Neutrophil (primary cell): ENCODE results near the gene RFTN1.

Experiments
- H3K27ac ChIP-seq: fragments of 200-600 bp; sonication (generic); 2 replicates; pipeline ENCODE4 v1.5.1; 2016; ENCODE audit warnings: mild to moderate bottlenecking, moderate library complexity
- H3K27me3 ChIP-seq: fragments of 200-600 bp; sonication (generic); 2 replicates; pipeline ENCODE4 v1.6.0; 2016; ENCODE audit warnings: mild to moderate bottlenecking
- H3K36me3 ChIP-seq: fragments of 200-600 bp; sonication (generic); 2 replicates; pipeline ENCODE4 v1.5.1; 2017
- H3K4me1 ChIP-seq, 2 experiments: fragments of 200-600 bp in 1 of 2; sonication (generic) in 1 of 2; 1 replicate in 1 of 2; 2 replicates in 1 of 2; pipeline versions ENCODE4 v1.5.1 to v1.6.1; 2013 to 2016; ENCODE audit warnings: low read depth in 1 of 2, low read length in 1 of 2, mild to moderate bottlenecking in 1 of 2, moderate library complexity in 1 of 2; ENCODE audit not compliant: control insufficient read depth in 1 of 2, insufficient read depth in 1 of 2
- H3K4me3 ChIP-seq, 2 experiments: fragments of 200-600 bp in 1 of 2; sonication (generic) in 1 of 2; 1 replicate in 1 of 2; 2 replicates in 1 of 2; pipeline ENCODE4 v1.5.1; 2013 to 2016; ENCODE audit warnings: low read depth in 1 of 2, low read length in 1 of 2, mild to moderate bottlenecking in 1 of 2, moderate library complexity in 1 of 2
- H3K9me3 ChIP-seq: fragments of 200-600 bp; sonication (generic); 2 replicates; pipeline ENCODE4 v1.5.1; 2016
- TF ChIP-seq, protein P1 (sequence below): fragments of 200-600 bp; sonication (generic); IDR thresholded peaks from 2 replicates; pipeline ENCODE4 v1.5.1; 2016; ENCODE audit warnings: antibody characterized with exemption

The RFTN1 gene

DNA sequence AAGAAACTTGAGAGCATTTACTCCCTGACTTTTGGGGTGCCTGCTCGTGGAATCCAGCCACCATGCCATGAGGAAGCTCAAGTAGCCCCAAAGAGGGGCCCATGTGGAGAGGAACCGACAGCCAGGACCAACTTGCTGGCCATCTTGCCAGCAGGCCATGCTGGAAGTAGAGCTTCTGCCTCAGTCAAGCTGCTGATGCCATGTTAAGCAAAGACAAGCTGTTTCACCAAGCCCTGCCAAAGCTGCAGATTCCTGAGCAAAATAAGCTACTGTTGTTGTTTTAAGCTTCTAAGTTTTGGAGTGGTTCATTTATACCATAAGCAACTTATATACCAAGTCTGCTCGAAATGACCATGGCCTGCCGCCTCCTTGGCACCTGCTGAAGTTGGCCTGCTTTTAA lies 14.1 kb downstream of the RFTN1 start:
- TF ChIP-seq, protein P1, sequence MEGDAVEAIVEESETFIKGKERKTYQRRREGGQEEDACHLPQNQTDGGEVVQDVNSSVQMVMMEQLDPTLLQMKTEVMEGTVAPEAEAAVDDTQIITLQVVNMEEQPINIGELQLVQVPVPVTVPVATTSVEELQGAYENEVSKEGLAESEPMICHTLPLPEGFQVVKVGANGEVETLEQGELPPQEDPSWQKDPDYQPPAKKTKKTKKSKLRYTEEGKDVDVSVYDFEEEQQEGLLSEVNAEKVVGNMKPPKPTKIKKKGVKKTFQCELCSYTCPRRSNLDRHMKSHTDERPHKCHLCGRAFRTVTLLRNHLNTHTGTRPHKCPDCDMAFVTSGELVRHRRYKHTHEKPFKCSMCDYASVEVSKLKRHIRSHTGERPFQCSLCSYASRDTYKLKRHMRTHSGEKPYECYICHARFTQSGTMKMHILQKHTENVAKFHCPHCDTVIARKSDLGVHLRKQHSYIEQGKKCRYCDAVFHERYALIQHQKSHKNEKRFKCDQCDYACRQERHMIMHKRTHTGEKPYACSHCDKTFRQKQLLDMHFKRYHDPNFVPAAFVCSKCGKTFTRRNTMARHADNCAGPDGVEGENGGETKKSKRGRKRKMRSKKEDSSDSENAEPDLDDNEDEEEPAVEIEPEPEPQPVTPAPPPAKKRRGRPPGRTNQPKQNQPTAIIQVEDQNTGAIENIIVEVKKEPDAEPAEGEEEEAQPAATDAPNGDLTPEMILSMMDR, result no peak
- Histone ChIP-seq H3K36me3 (no peaks in the 10 kb centered on the region), H3K4me1 (peaks cover 5 to 34% of the 10 kb centered on the region in 2 experiments), H3K27me3 (no peaks in the 10 kb centered on the region), H3K4me3 (no peak overlapping the region), H3K9me3 (no peaks in the 10 kb centered on the region), H3K27ac (no peak overlapping the region)

DNA sequence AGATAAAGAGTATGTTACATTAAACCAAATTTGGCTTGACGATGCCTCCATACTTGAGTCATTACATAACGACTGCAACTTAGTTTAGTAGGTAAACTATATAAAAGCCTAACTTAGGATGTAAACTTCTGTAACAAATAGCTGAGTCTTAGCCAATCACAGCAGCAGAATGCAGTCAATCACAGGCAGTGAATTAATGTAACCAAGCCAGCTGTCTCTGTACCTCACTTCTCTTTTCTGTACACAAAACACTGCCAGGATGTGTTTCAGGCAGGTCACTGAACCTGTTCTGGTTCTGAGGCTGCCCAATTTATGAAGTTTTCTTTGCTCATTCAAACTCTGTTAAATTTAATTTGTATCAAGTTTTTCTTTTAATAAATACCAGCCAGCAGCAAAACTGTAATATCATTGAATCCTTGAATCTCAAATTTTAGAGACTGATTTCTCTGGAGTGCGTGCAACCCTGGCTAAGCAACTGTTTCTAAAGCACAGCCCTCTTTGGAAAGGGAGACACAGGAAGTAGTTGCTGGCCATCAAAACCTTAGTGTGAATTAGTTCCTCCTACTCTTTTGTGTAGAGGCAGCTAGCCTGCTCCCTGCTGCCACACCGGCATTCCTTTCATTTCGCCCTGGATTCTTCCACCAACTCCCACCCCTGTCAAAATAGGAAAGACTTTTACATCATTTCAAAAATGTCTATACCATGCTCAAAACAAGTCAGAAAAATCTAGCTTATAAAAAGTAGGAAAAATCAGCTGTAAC lies 15.2 kb downstream of the RFTN1 start:
- Histone ChIP-seq H3K4me1 (peaks cover 3 to 30% of the 10 kb centered on the region in 2 experiments), H3K36me3 (no peaks in the 10 kb centered on the region), H3K27me3 (no peaks in the 10 kb centered on the region), H3K9me3 (no peaks in the 10 kb centered on the region), H3K4me3 (no peak overlapping the region), H3K27ac (peak overlapping the region; percentile 51)
- TF ChIP-seq, protein P1, result no peak

DNA sequence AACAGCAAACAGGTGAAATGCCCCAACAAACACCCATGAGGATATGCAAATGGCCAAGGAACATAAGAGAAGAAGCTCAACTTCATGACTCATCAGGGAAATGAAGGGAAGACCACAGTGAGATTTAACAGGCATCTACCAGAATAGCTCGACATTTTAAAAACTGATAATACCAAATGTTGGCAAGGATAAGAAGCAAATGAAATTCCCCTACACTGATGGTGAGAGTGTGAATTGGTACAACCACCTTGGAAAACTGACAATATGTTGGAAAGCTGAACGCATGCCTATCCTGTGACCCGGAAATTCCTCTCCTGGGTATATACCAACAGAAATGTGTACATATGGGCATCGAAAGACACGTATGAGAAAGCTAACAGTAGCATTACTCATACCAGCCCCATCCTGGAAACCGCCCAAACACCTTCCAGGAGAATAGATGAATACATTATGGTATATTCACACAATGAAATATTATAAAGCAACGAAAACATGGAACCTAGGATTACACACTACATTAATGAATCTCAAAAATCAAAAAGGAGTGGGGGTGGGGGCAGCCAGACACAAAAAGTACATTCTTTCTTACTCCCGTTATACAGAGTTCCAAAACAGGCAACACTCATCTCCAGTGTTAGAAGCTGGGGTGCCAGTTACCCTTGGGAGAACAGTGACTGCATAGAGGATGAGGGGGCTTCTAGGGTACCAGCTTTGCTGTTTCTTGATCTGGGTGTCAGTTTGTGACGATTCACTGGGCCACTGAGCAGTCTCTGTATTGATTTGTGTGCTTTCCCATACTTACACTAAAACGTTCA lies 16.9 kb downstream of the RFTN1 start:
- H3K36me3 ChIP-seq, result no peaks in the 10 kb centered on the region
- no peak overlapping the region for H3K4me3 ChIP-seq
- H3K27ac ChIP-seq, result no peak overlapping the region
- TF ChIP-seq, protein P1, result no peak
- no peaks in the 10 kb centered on the region for H3K9me3 ChIP-seq
- no peaks in the 10 kb centered on the region for H3K27me3 ChIP-seq
- H3K4me1 ChIP-seq, result peaks cover 3 to 30% of the 10 kb centered on the region in 2 experiments

DNA sequence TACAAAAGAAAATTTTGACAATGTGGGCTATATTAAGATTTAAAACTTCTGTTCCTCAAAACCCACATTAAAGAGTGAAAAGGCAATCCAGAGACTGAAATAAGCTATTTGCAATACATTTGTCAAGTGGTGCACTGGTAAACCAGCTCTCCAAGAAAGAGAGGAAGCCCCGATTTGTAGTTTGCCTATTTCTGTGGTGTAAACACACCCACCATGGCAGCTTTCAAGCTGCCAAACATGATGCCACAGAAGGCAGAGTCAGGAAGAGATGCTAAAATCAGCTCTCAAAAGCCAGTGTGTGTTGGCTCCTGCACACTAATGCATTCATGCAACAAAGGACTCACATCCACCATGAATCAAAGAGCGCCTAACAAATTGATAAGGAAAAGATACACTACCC lies 17.5 kb downstream of the RFTN1 start:
- Histone ChIP-seq H3K36me3 (no peaks in the 10 kb centered on the region), H3K4me1 (peaks cover 3 to 30% of the 10 kb centered on the region in 2 experiments), H3K4me3 (no peak overlapping the region), H3K27me3 (no peaks in the 10 kb centered on the region), H3K9me3 (no peaks in the 10 kb centered on the region), H3K27ac (no peak overlapping the region)
- TF ChIP-seq, protein P1, result no peak

DNA sequence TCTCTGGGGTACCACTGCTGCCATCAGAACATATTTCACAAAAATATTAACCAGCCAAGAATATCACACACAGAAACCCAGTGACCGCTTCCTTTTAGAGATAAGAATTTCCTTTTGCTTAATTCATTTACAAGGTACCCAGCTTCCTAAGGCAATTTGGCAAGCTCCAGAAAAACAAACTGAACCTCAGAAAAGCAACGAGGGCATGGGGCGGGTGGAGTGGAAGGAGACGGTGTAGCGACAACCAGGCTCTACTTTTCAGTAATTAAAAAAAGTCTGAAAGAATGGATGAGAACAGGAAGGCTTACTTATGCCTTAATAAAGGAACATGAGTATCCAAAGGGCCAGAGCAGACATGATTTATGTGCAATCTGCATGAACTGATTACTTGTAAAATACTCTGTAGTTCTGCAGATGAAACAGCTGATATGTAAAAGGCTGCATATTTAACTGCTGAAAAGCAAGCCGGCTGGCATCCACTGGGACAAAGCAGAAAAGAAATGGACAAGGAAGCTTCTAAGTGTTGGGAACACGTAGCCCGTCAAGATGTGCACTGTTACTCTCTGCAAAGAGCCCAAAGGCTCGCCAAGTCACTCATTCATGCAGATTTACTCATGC lies 18.6 kb downstream of the RFTN1 start:
- H3K9me3 ChIP-seq, result no peaks in the 10 kb centered on the region
- TF ChIP-seq, protein P1, result no peak
- H3K4me3 ChIP-seq, result no peak overlapping the region
- peaks cover 3 to 30% of the 10 kb centered on the region in 2 experiments for H3K4me1 ChIP-seq
- no peak overlapping the region for H3K27ac ChIP-seq
- H3K27me3 ChIP-seq, result no peaks in the 10 kb centered on the region
- H3K36me3 ChIP-seq, result no peaks in the 10 kb centered on the region
